Fibroblast of pulmonary artery (primary cell): ENCODE data around the gene TC2N.

Experiments
- DNase-seq: peaks from one replicate; pipeline ENCODE4 v3.0.0-alpha.2; 2010; ENCODE audit warnings: low read depth
- H3K4me3 ChIP-seq: replicated peaks from 2 replicates; pipeline ENCODE4 v1.5.1; 2011; ENCODE audit warnings: low read depth, mild to moderate bottlenecking, control low read depth, low read length, moderate library complexity
- TF ChIP-seq, protein P1 (sequence below): IDR thresholded peaks from 2 replicates; pipeline ENCODE4 v1.5.1; 2011; ENCODE audit warnings: mild to moderate bottlenecking, control low read depth, low read length, inconsistent platforms; ENCODE audit errors: missing control alignments

TC2N gene

DNA sequence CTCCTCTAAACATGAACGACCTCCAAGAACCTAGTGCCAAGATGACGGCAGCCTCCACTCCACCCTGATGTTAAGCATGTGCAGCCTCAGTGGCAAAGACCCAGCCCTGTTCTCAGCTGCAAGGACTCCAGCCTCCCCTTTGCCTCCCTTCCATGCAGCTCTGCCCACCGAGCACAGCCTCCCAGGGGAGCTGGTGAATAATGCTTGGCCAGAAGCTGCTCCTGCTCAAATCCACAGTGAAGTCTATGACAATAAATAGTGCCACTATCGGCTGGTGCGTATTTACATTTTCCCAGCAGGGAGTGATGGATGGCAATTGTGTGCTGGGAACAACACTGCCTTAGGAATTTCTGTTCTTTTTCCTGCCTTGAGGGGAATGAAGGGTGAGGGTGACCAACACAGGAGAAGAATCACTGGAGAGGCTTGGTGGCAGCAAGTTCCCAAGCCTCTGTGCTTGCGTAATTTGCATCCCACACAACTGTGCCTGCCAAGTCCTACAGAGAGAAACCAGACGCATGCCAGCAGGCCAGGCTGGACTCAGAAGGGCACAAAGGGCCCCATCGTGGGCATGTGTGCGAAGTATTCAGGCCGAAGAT, 29.9 kb upstream of the TC2N start:
- DNase-seq: peak; percentile 85
- TF ChIP-seq, protein P1, sequence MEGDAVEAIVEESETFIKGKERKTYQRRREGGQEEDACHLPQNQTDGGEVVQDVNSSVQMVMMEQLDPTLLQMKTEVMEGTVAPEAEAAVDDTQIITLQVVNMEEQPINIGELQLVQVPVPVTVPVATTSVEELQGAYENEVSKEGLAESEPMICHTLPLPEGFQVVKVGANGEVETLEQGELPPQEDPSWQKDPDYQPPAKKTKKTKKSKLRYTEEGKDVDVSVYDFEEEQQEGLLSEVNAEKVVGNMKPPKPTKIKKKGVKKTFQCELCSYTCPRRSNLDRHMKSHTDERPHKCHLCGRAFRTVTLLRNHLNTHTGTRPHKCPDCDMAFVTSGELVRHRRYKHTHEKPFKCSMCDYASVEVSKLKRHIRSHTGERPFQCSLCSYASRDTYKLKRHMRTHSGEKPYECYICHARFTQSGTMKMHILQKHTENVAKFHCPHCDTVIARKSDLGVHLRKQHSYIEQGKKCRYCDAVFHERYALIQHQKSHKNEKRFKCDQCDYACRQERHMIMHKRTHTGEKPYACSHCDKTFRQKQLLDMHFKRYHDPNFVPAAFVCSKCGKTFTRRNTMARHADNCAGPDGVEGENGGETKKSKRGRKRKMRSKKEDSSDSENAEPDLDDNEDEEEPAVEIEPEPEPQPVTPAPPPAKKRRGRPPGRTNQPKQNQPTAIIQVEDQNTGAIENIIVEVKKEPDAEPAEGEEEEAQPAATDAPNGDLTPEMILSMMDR: no peak

DNA sequence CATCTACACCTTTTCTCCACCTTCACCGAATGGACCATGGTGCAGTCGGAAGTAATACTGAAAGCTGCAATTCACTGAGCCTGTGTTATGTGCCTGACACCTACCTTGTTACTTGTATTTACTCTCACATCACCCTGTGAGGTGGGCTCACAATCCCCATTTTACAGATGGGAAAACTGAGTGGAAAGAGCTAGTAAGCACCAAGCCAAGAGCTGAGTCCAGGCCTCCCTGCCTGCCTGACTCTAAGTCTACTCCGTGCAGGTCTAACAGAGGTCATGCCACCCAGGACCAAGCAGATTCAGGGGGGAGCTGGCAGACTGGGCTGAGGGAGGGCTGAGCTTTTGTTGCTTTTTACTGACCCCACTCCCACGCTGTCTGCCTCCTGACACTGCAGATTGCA, 29.1 kb upstream of the TC2N start:
- H3K4me3 ChIP-seq: no peak overlapping the region
- no peak for DNase-seq
- TF ChIP-seq, protein P1: no peak

More for the DNA sequence above, 29.9 kb upstream of the TC2N start:
- H3K4me3 ChIP-seq: no peak overlapping the region

DNA sequence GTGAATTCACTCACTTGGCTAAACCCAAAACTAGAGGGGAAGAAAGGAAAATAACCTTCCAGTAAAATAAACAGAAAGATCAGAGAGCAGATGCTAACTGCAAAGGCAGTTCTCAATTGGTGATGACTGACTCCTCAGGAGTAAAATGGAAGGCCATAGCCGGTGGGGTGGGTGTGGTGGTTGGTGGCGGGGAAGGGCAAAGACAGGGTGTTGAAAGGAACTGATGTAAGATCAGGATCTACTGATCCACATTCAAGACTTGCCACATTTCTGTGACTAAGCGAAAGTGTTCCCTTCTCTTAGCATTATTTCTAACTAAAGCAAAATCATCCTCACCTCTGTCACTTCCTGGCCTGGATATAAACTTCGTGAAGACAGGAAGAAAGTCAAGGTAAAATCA, 26.3 kb upstream of the TC2N start:
- no peak overlapping the region for H3K4me3 ChIP-seq
- TF ChIP-seq, protein P1: no peak
- no peak for DNase-seq

DNA sequence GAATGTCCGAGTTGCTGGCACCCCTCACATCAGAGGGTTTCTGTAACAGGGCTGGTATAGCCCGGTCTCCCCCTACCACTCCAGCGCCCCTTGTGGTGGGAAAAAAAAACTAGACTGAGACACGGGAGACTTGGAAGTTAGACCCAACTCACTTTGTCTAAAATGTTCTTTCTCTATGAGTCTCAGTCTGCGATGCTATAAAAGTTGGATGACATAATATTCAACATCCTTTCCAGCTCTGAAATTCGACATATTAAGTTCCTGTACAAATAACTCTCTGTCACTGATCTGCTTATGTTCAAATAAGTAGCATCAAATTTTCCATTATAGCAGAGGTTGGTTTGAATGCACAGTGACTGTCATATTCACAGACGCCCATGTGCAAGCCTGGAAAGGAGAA, 25.7 kb upstream of the TC2N start:
- DNase-seq: no peak
- H3K4me3 ChIP-seq: no peak overlapping the region
- TF ChIP-seq, protein P1: peak; percentile 55

DNA sequence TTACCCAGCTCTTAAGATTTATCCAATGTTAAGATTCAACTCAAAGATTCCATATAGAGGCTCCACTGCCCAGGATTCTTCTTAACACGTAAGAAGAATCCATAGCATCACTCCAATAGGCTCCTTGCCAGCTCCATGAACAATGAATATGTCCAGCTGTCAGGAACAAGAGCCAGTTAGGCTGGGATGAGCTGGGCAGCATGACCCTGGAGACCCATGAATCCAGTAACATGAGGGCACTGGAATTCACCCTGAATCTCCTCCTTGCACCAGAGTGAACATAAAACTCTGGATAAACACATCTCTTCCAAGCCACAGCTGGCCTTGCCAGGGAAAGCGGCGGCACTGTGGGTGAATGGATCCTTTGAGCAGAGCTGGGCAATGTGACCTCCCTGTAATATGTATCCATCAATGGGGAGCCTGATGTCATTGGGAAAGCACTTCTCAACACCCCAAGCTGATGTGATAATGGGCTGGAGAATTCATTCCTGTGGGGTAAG, 24.4 kb upstream of the TC2N start:
- TF ChIP-seq, protein P1: no peak
- no peak overlapping the region for H3K4me3 ChIP-seq
- peak; percentile 64 for DNase-seq

DNA sequence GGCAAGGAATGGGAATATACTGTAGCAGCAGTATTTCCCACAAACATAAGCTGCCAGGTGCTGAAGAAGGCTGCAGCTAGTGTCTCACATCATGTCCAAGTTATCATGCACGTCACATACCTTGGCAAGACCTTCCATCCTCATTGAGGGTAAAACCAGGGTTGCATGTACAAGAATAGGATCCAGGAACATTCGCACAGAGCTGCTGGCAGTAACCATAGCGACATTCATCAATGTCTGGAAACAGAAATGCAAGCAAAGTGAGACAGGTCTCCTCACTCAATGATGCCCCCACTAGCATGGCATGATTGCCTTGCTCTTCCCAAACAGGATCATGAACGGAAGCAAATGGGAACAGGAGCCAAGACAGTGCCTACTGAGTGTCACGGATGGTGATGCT, 23.8 kb upstream of the TC2N start:
- DNase-seq: no peak
- TF ChIP-seq, protein P1: no peak

DNA sequence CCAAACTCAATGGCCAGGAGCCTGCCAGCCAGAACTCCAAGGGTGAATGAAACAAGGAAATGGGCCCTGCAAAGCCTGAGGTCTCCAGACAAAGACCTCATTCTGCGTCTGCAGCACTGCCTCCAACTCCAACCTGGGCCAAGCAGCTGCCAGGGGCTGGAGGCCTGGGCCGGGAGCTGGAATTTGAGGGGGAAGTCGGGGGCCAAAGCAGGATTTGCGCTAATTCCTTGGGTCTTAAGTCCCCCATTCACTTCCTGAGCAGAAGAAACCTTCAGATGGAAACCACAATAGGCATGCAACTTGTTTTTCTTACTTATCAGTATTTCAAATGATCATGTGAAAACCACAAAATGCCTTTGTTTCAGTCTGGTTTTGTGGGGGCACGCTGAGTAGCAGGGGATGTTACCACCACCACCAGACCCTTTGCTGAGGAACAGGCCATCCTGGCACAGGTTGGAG, 23.0 kb upstream of the TC2N start:
- TF ChIP-seq, protein P1: no peak
- H3K4me3 ChIP-seq: no peak overlapping the region
- DNase-seq: no peak

More for the DNA sequence above, 23.8 kb upstream of the TC2N start:
- no peak overlapping the region for H3K4me3 ChIP-seq
